GM10248 (cell line): ENCODE measurements around the gene ROR2.

Experiments
- CTCF ChIA-PET: fragments of 300-600 bp; sonication (Branson Sonifier 250); formaldehyde crosslinking; extraction: SDS; loops from one replicate; lab custom pipeline; 2021; ENCODE audit warnings: antibody characterized with exemption; lab: Yijun Ruan, JAX
- POLR2A ChIA-PET: fragments of 350-650 bp; sonication (Branson Sonifier 250); formaldehyde crosslinking; extraction: SDS; loops from one replicate; lab custom pipeline; 2020; ENCODE audit warnings: antibody characterized with exemption; lab: Yijun Ruan, JAX
- DNase-seq: peaks from one replicate; pipeline ENCODE4 v3.0.0; 2012; ENCODE audit errors: extremely low spot score
- CTCF ChIP-seq: IDR thresholded peaks from 2 replicates; pipeline ENCODE4 v1.5.1; 2012; ENCODE audit warnings: mild to moderate bottlenecking, low read depth; ENCODE audit errors: extremely low read depth, missing control alignments, control extremely low read depth

Gene ROR2

GRCh38 chr9:91663858-91664257 is 286.2 kb downstream of the ROR2 start:
- DNase-seq = no peak
- POLR2A ChIA-PET = no interaction called here
- CTCF ChIA-PET = interaction anchor here (0.9 kb wide), 1 partner anchor 18 kb away, joined by 5 read pairs; no protein-coding TSS in a partner anchor

GRCh38 chr9:91661451-91661850 is 288.6 kb downstream of the ROR2 start:
- ChIA-PET CTCF (no interaction called here), POLR2A (no interaction called here)

More at GRCh38 chr9:91663858-91664257, 286.2 kb downstream of the ROR2 start:
- TF ChIP-seq CTCF = no peak

DNA sequence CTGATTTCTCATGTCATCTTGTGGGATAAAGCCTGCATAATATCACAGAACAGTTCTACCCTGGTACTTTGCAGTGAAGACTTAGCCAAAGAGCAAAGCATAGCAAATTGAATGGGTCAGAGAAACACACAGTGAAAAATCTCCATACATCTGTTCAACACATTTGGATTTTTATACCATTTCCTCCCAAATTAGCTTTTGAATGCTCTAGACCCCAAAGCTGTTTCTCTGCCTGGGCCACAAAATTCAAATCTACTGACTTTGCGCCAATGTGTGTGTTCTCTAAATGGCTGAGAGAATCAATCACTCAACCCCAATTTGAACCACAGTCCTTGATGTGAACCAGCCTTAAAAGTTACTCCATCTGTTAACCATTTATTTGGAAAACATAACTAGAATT is 289.5 kb downstream of the ROR2 start:
- ChIA-PET POLR2A (no interaction called here), CTCF (interaction anchor here (0.9 to 1.7 kb wide), 6 partner anchors 41 to 227 kb away, joined by 3 to 8 read pairs (median 5); no protein-coding TSS in a partner anchor)
- no peak for TF ChIP-seq CTCF
- DNase-seq = no peak

More at GRCh38 chr9:91661451-91661850, 288.6 kb downstream of the ROR2 start:
- DNase-seq = no peak
- no peak for TF ChIP-seq CTCF

DNA sequence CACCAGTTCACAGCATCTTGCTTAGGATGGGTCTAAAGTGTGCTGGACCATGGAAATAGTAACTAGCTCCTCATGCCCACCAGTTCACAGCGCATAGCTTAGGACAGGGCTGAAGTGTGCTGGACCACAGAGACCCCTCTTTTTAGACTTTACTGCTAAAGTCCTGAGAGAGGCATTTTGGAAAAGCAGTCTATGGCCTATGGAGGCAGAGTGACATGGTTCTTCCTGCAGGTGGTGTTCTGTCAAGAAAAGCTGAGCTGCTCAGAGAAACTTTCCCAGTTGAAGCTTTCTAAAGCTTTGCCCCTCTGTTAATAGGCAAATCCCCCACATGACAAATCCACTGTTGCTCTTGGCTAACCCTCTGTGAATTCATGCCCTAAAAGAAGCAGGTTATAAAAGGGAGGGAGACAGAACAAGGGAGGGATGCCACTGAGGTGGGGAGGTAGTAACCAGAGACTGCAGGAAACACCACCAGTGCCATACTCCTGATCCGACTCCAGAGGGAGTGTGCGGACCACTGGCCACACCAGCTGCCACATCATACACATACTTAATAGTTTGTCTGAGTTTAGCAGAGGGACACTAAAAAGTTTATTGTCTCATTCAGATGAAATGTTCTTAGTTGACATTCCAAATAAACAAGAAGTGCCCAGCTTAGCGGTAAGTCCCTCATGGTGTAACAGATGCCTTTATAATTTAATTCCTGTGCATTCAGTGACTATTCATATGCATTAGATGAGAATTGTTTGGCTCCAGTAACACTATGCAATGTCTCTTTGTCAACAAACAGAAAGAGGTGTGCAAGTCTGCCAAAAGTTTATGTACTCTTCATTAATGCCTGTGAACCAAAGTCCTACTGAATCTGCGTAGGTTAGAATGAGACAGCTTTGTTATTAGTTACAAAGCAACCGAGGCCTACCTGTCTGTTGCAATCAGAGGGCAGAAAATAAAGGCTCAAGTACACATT is 290.2 kb downstream of the ROR2 start:
- ChIA-PET CTCF (interaction anchor here (0.7 to 1.7 kb wide), 12 partner anchors 8 to 290 kb away, joined by 3 to 8 read pairs (median 4); partner anchors contain the start of gene ROR2), POLR2A (no interaction called here)
- no peak for DNase-seq
- TF ChIP-seq CTCF = no peak

GRCh38 chr9:91658513-91659105 is 291.4 kb downstream of the ROR2 start:
- ChIA-PET CTCF (interaction anchor here (0.7 to 1.8 kb wide), 12 partner anchors 9 to 742 kb away, joined by 3 to 8 read pairs (median 4); partner anchors contain the start of gene ROR2), POLR2A (no interaction called here)
- TF ChIP-seq CTCF = no peak
- DNase-seq = no peak

DNA sequence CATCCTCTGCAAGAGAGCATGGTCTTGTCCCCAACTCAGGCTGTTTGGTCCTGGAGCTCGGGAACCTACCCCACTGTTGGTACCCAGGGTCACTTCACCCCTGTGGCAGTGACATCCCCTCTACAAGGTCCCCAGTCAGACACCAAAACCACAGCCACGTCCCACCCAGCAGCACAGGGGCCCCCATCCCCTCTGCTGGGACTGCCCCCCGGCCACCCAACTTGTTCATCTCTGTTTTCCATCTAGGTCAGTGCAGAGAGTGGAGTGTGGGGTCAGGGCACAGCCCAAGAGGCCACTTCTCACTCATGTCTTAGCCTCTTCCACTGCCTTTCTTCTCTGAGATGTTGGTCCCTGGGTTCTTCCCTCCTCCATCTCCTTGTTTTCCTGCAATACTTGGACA is 292.5 kb downstream of the ROR2 start:
- POLR2A ChIA-PET = no interaction called here
- TF ChIP-seq CTCF = no peak
- CTCF ChIA-PET = interaction anchor here (1.0 to 1.8 kb wide), 3 partner anchors 14 to 741 kb away, joined by 4 to 5 read pairs (median 4); no protein-coding TSS in a partner anchor
- DNase-seq = no peak
